Tibial artery (tissue), 4 donors: ENCODE results near the gene TRAF4.
A peak's percentile ranks its signal among the peaks of the same experiment; 100 is the strongest.

Experiments
- DNase-seq, 2 donors: peaks; one replicate each; pipeline ENCODE4 v3.0.0-alpha.2; 2019
- H3K27ac ChIP-seq, 2 donors: fragments of 200-600 bp; sonication (generic) in 1 of 2; 1 replicate in 1 of 2; 2 replicates in 1 of 2; pipeline ENCODE4 v1.5.1; 2018 to 2019; ENCODE audit warnings: mild to moderate bottlenecking in 1 of 2
- H3K27me3 ChIP-seq, 2 donors: fragments of 200-600 bp; sonication (generic) in 1 of 2; one replicate each; pipeline versions ENCODE4 v1.5.1 to v1.6.0; 2016 to 2019
- H3K36me3 ChIP-seq, 3 donors: fragments of 200-600 bp; sonication (generic) in 2 of 3; one replicate each; pipeline ENCODE4 v1.5.1; 2016 to 2019; ENCODE audit warnings: mild to moderate bottlenecking in 2 of 3
- H3K4me1 ChIP-seq, 4 donors: fragments of 200-600 bp; sonication (generic) in 2 of 4; 1 replicate in 3 of 4; 2 replicates in 1 of 4; pipeline ENCODE4 v1.5.1; 2016 to 2019
- H3K4me3 ChIP-seq, 2 donors: fragments of 200-600 bp; sonication (generic) in 1 of 2; 1 replicate in 1 of 2; 2 replicates in 1 of 2; pipeline ENCODE4 v1.5.1; 2018 to 2019; ENCODE audit warnings: mild to moderate bottlenecking in 2 of 2
- H3K9me3 ChIP-seq, 3 donors: fragments of 200-600 bp; sonication (generic) in 1 of 3; one replicate each; pipeline ENCODE4 v1.5.1; 2016 to 2019
- intact Hi-C: fragments of 100-400 bp; cut with DNase I; formaldehyde crosslinking; loops from one replicate; pipeline ENCODE4 v1.15.0; 2023; ENCODE audit warnings: low total_unique reads
- TF ChIP-seq, protein P1 (sequence below), 2 experiments: fragments of 200-600 bp in 1 of 2; fragments of 450-650 bp in 1 of 2; IDR thresholded peaks; one replicate each; pipeline ENCODE4 v1.5.1; 2017 to 2019; ENCODE audit warnings: antibody characterized with exemption in 2 of 2, mild to moderate bottlenecking in 1 of 2, moderate library complexity in 1 of 2

Gene TRAF4

GRCh38 chr17:28744104-28744971 lies 527 bp downstream of the TRAF4 start:
- Histone ChIP-seq H3K9me3 (no peaks in the 10 kb centered on the region), H3K36me3 (peaks cover 0 to 20% (median 18%) of the 10 kb centered on the region in 3 donors), H3K27me3 (no peaks in the 10 kb centered on the region), H3K27ac (peak overlapping the region; percentile 81 to 83), H3K4me1 (peaks cover 0 to 74% (median 44%) of the 10 kb centered on the region in 4 donors), H3K4me3 (peak overlapping the region; percentile 63 to 73)
- no peak for DNase-seq
- intact Hi-C loops: loop anchor here (10.0 kb wide), 1 partner anchor 60 kb away; no protein-coding TSS in a partner anchor
- TF ChIP-seq, protein P1, sequence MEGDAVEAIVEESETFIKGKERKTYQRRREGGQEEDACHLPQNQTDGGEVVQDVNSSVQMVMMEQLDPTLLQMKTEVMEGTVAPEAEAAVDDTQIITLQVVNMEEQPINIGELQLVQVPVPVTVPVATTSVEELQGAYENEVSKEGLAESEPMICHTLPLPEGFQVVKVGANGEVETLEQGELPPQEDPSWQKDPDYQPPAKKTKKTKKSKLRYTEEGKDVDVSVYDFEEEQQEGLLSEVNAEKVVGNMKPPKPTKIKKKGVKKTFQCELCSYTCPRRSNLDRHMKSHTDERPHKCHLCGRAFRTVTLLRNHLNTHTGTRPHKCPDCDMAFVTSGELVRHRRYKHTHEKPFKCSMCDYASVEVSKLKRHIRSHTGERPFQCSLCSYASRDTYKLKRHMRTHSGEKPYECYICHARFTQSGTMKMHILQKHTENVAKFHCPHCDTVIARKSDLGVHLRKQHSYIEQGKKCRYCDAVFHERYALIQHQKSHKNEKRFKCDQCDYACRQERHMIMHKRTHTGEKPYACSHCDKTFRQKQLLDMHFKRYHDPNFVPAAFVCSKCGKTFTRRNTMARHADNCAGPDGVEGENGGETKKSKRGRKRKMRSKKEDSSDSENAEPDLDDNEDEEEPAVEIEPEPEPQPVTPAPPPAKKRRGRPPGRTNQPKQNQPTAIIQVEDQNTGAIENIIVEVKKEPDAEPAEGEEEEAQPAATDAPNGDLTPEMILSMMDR (IDR thresholded peaks at IDR 0.05): no peak

DNA sequence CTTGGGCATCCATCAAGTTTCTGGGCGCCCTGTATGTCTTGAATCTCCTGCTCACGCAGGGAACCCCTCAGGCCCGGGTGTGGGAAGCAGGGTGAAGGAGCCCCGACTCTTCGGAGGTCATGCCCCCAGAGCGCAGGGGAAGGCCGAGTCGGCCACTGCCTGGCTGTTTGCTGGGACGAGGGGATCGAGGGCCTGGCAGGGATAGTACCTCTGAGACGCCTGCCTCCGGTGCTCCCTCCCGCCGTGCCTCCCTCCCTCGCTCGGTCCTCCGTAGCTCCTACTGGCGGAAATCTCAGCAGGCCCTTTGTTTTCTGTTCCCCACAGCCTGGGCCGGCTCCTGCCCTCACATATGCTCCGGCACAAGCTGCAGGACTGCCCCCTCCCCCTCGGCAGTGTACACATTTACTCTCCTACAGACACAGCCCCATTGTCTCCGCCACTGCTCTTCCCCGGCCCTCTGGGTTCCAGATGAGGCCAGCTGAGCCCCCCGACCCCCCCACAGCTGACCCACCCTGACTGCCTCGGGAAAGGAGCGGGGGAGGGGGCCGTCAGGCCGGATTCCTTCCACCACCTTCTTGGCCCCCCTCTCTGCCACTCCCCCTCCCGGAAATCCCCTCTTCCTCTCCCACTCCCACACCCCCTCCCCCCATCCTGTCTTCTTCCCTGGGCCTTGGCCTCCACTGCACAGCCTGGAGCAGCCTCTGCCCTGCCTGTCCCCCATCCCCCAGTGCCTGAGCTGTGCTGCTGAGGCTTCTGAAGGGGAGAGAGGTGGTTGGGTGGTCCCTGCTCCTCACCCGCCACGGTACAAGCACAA lies 1.4 kb downstream of the TRAF4 start:
- H3K36me3 ChIP-seq: peaks cover 0 to 26% (median 23%) of the 10 kb centered on the region in 3 donors
- peak overlapping the region; percentile 63 to 73 for H3K4me3 ChIP-seq
- H3K4me1 ChIP-seq: peaks cover 0 to 82% (median 47%) of the 10 kb centered on the region in 4 donors
- TF ChIP-seq, protein P1 (IDR thresholded peaks at IDR 0.05): no peak
- no peaks in the 10 kb centered on the region for H3K9me3 ChIP-seq
- H3K27ac ChIP-seq: peak overlapping the region; percentile 81 to 83
- DNase-seq: peak in 1 of 2 donors; percentile 84
- intact Hi-C loops: loop anchor here (10.0 kb wide), 1 partner anchor 60 kb away; no protein-coding TSS in a partner anchor
- H3K27me3 ChIP-seq: no peaks in the 10 kb centered on the region

DNA sequence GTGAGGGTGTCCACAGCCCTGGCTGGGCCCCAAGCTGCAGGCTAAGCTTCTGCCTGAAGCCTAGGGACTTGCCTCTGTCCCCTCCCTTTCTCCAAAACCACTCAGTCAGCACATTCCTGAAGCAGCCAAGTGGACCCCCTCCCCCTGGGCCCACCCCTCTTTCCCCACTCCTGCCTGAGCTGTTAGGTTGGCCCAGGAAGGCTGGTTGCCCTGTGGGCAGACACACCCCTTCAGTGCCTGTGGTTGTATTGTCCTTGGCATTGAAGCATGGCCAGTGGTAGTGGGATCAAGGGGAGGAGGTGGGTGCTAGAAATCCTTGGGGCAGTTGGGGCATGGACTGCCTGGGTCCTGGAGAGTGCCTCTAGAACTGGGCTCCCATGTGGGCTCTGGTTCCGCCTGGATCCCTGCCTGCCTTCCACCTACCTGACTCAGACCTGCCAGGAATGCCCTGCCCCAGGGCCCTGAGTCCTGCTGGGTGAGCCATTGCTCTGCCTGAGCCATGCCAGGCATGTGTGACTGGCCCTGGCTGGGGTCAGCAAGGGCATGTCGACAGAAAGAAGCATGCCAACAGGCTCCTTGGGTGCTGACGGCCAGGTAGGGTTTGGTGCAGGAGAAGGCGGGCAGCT lies 2.1 kb downstream of the TRAF4 start:
- peak overlapping the region; percentile 81 to 83 for H3K27ac ChIP-seq
- peaks cover 0 to 82% (median 47%) of the 10 kb centered on the region in 4 donors for H3K4me1 ChIP-seq
- TF ChIP-seq, protein P1 (IDR thresholded peaks at IDR 0.05): no peak
- H3K4me3 ChIP-seq: peak overlapping the region; percentile 63 to 73
- H3K9me3 ChIP-seq: no peaks in the 10 kb centered on the region
- H3K27me3 ChIP-seq: no peaks in the 10 kb centered on the region
- intact Hi-C loops: loop anchor here (10.0 kb wide), 1 partner anchor 59 kb away; no protein-coding TSS in a partner anchor
- H3K36me3 ChIP-seq: peaks cover 0 to 26% (median 23%) of the 10 kb centered on the region in 3 donors
- no peak for DNase-seq

GRCh38 chr17:28746611-28747050 lies 2.8 kb downstream of the TRAF4 start:
- DNase-seq: no peak
- intact Hi-C loops: loop anchor here (10.0 kb wide), 1 partner anchor 58 kb away; no protein-coding TSS in a partner anchor
- no peaks in the 10 kb centered on the region for H3K9me3 ChIP-seq
- peaks cover 0 to 26% (median 23%) of the 10 kb centered on the region in 3 donors for H3K36me3 ChIP-seq
- peak overlapping the region; percentile 81 to 83 for H3K27ac ChIP-seq
- TF ChIP-seq, protein P1 (IDR thresholded peaks at IDR 0.05): no peak
- H3K4me1 ChIP-seq: peaks cover 0 to 81% (median 47%) of the 10 kb centered on the region in 4 donors
- H3K4me3 ChIP-seq: no peak overlapping the region
- H3K27me3 ChIP-seq: no peaks in the 10 kb centered on the region
